WTC11 (cell line): ENCODE measurements around the gene SPAG9. TPM values are rescaled to one million over a fixed set of nuclear protein-coding genes. Genes with fewer than 3 reads are reported as not detected.

Experiments used
- ATAC-seq: fragments of 200-7000 bp; cut with Tn5 transposase; 2 replicates; pipeline ENCODE4 v1.10.0; 2021; ENCODE audit warnings: mild to moderate bottlenecking, moderate library complexity
- CTCF ChIA-PET: fragments of 300-600 bp; sonication (Branson Sonifier 250); formaldehyde crosslinking; loops from one replicate; lab custom pipeline; 2021; ENCODE audit warnings: antibody characterized with exemption; lab: Charles Lee
- POLR2A ChIA-PET: fragments of 350-600 bp; sonication (Branson Sonifier 250); formaldehyde crosslinking; loops from one replicate; lab custom pipeline; 2021; ENCODE audit warnings: antibody characterized with exemption; lab: Charles Lee
- DNase-seq: peaks from one replicate; pipeline ENCODE4 v3.0.0; 2021; ENCODE audit warnings: low spot score
- H3K27ac Mint-ChIP-seq: 2 replicates; pipeline ENCODE4 v1.8.0; 2021; ENCODE audit warnings: mixed read lengths
- H3K27me3 Mint-ChIP-seq: 2 replicates; pipeline ENCODE4 v1.8.0; 2021; ENCODE audit warnings: low read depth, mild to moderate bottlenecking, moderate library complexity, mixed read lengths
- H3K36me3 Mint-ChIP-seq: 2 replicates; pipeline ENCODE4 v1.8.0; 2021; ENCODE audit warnings: mixed read lengths
- H3K4me1 Mint-ChIP-seq: 2 replicates; pipeline ENCODE4 v1.8.0; 2022; ENCODE audit warnings: mixed read lengths
- H3K4me3 Mint-ChIP-seq: 2 replicates; pipeline ENCODE4 v1.8.0; 2021; ENCODE audit warnings: mild to moderate bottlenecking, moderate library complexity, mixed read lengths
- H3K9me3 Mint-ChIP-seq: 2 replicates; pipeline ENCODE4 v1.8.0; 2021; ENCODE audit warnings: mixed read lengths
- ATF1 ChIP-seq: sonication (generic); formaldehyde crosslinking; IDR thresholded peaks from 2 replicates; pipeline ENCODE4 v1.8.1; 2023; ENCODE audit warnings: mild to moderate bottlenecking, moderate library complexity, missing genetic modification reagents
- ATF3 ChIP-seq: sonication (generic); formaldehyde crosslinking; conservative IDR thresholded peaks from 2 replicates; pipeline ENCODE4 v1.8.1; 2022; ENCODE audit warnings: mild to moderate bottlenecking, missing genetic modification reagents
- CBFB ChIP-seq: sonication (generic); formaldehyde crosslinking; IDR thresholded peaks from 2 replicates; pipeline ENCODE4 v1.8.1; 2022; ENCODE audit warnings: mild to moderate bottlenecking, low read depth, missing genetic modification reagents
- CTCF ChIP-seq: fragments of 200-600 bp; IDR thresholded peaks from 2 replicates; pipeline ENCODE4 v1.8.0; 2022; ENCODE audit warnings: antibody characterized with exemption
- E2F5 ChIP-seq: sonication (generic); formaldehyde crosslinking; IDR thresholded peaks from 2 replicates; pipeline ENCODE4 v1.8.1; 2022; ENCODE audit warnings: mild to moderate bottlenecking, moderate library complexity, missing genetic modification reagents
- GABPB1 ChIP-seq: sonication (generic); formaldehyde crosslinking; IDR thresholded peaks from 2 replicates; pipeline ENCODE4 v1.8.1; 2023; ENCODE audit warnings: mild to moderate bottlenecking, missing genetic modification reagents
- HMGXB4 ChIP-seq: sonication (generic); formaldehyde crosslinking; IDR thresholded peaks from 2 replicates; pipeline ENCODE4 v1.8.1; 2023; ENCODE audit warnings: mild to moderate bottlenecking, moderate library complexity, missing genetic modification reagents
- IRF2 ChIP-seq: sonication (generic); formaldehyde crosslinking; IDR thresholded peaks from 2 replicates; pipeline ENCODE4 v1.8.0; 2022; ENCODE audit warnings: low read depth, missing genetic modification reagents, borderline replicate concordance
- MAX ChIP-seq: sonication (generic); formaldehyde crosslinking; IDR thresholded peaks from 2 replicates; pipeline ENCODE4 v1.8.0; 2022; ENCODE audit warnings: mild to moderate bottlenecking, missing genetic modification reagents
- MXD4 ChIP-seq: fragments of 250-450 bp; sonication (Bioruptor Pico); IDR thresholded peaks from 2 replicates; pipeline ENCODE4 v1.8.0; 2021; ENCODE audit warnings: mild to moderate bottlenecking, moderate library complexity, borderline replicate concordance
- RORB ChIP-seq: fragments of 250-450 bp; sonication (Bioruptor Pico); IDR thresholded peaks from 2 replicates; pipeline ENCODE4 v1.9.0; 2021; ENCODE audit warnings: mild to moderate bottlenecking
- SP1 ChIP-seq: sonication (generic); formaldehyde crosslinking; conservative IDR thresholded peaks from 2 replicates; pipeline ENCODE4 v1.8.1; 2022; ENCODE audit warnings: missing genetic modification reagents
- USF1 ChIP-seq: sonication (generic); formaldehyde crosslinking; IDR thresholded peaks from 2 replicates; pipeline ENCODE4 v1.8.0; 2022; ENCODE audit warnings: mild to moderate bottlenecking, missing genetic modification reagents
- ZMAT4 ChIP-seq: fragments of 250-450 bp; sonication (Bioruptor Pico); IDR thresholded peaks from 2 replicates; pipeline ENCODE4 v1.9.0; 2021; ENCODE audit warnings: mild to moderate bottlenecking
- ZNF138 ChIP-seq: sonication (generic); formaldehyde crosslinking; conservative IDR thresholded peaks from 2 replicates; pipeline ENCODE4 v1.8.1; 2022; ENCODE audit warnings: mild to moderate bottlenecking, moderate library complexity, missing genetic modification reagents
- ZNF232 ChIP-seq: sonication (generic); formaldehyde crosslinking; IDR thresholded peaks from 2 replicates; pipeline ENCODE4 v1.8.0; 2022; ENCODE audit warnings: mild to moderate bottlenecking, missing genetic modification reagents
- ZNF512 ChIP-seq: sonication (generic); formaldehyde crosslinking; IDR thresholded peaks from 2 replicates; pipeline ENCODE4 v1.8.1; 2022; ENCODE audit warnings: missing genetic modification reagents, borderline replicate concordance
- total RNA-seq: library from RNA; stranded (reverse); gene quantifications from 3 replicates; pipeline ENCODE4 v1.2.3, GENCODE V29; 2021

SPAG9 gene
- total RNA-seq, 1 experiment from 2014 or later = 51.9 TPM

GRCh38 chr17:50957600-50958575 is 162.8 kb downstream of the SPAG9 start (continued):
- TF ChIP-seq IRF2 (no peak), ATF3 (CRISPR knock-in tag) (no peak), E2F5 (CRISPR knock-in tag) (no peak), MAX (CRISPR knock-in tag) (no peak), ZMAT4 (no peak)

- DNase-seq (peak; percentile 79), ATAC-seq (peak; percentile 89)
- Mint-ChIP-seq H3K4me3 (no peak overlapping the region), H3K36me3 (no peaks in the 10 kb centered on the region), H3K27ac (0 out of 2 replicates have a peak overlapping the region, but pooled peaks have one; percentile 19), H3K27me3 (no peaks in the 10 kb centered on the region), H3K9me3 (no peaks in the 10 kb centered on the region), H3K4me1 (peaks cover 36% of the 10 kb centered on the region)
- ChIA-PET CTCF (interaction anchor here (0.6 to 6.6 kb wide), 29 partner anchors 9 to 478 kb away, joined by 3 to 85 read pairs (median 4); partner anchors contain the start of gene TOB1), POLR2A (interaction anchor here (0.7 to 1.4 kb wide), 4 partner anchors 90 to 196 kb away, joined by 3 to 6 read pairs (median 4); partner anchors contain the start of genes NME1 and TOB1)
- TF ChIP-seq CTCF = peak; percentile 44; the same call in 1 of the 2 replicates
- TF ChIP-seq MXD4 (CRISPR knock-in tag) = no peak
Observed at GRCh38 chr17:50956750-50957523, 163.7 kb downstream of the SPAG9 start.

- Mint-ChIP-seq H3K4me1 (peaks cover 40% of the 10 kb centered on the region), H3K27me3 (no peaks in the 10 kb centered on the region), H3K36me3 (no peaks in the 10 kb centered on the region), H3K9me3 (no peaks in the 10 kb centered on the region), H3K27ac (no peak overlapping the region), H3K4me3 (no peak overlapping the region)
- ATAC-seq (no peak), DNase-seq (no peak)
- CTCF ChIA-PET = interaction anchor here (0.6 to 6.6 kb wide), 24 partner anchors 9 to 477 kb away, joined by 3 to 85 read pairs (median 4); partner anchors contain the start of gene TOB1
- POLR2A ChIA-PET = interaction anchor here (0.7 to 1.4 kb wide), 4 partner anchors 89 to 197 kb away, joined by 3 to 6 read pairs (median 4); partner anchors contain the start of genes NME1 and TOB1
- TF ChIP-seq ZNF138 (no peak), RORB (no peak), ZNF512 (CRISPR knock-in tag) (no peak), ZNF232 (CRISPR knock-in tag) (no peak), CBFB (CRISPR knock-in tag) (no peak), GABPB1 (CRISPR knock-in tag) (no peak), USF1 (CRISPR knock-in tag) (no peak), ATF1 (no peak), MAX (CRISPR knock-in tag) (no peak), CTCF (no peak), HMGXB4 (CRISPR knock-in tag) (no peak), E2F5 (CRISPR knock-in tag) (no peak), SP1 (CRISPR knock-in tag) (no peak)
Observed at GRCh38 chr17:50956409-50956749, 164.3 kb downstream of the SPAG9 start.
